B cell (primary cell): ENCODE results near the gene SMIM17. TPM values are rescaled to one million over a fixed set of nuclear protein-coding genes. Genes with fewer than 3 reads are reported as not detected.

Source experiments
- ATAC-seq: fragments of 200-7000 bp; cut with Tn5 transposase; one replicate; pipeline ENCODE4 v1.10.0; 2021; ENCODE audit warnings: low read depth, mild to moderate bottlenecking, moderate number of reproducible peaks, moderate library complexity
- CTCF ChIA-PET: fragments of 350-600 bp; sonication (Branson Sonifier 250); formaldehyde crosslinking; loops from one replicate; lab custom pipeline; 2021; ENCODE audit warnings: antibody characterized with exemption, inconsistent platforms; lab: Charles Lee
- POLR2A ChIA-PET: fragments of 350-600 bp; sonication (Branson Sonifier 250); formaldehyde crosslinking; loops from one replicate; lab custom pipeline; 2021; ENCODE audit warnings: antibody characterized with exemption; lab: Charles Lee
- DNase-seq: peaks from one replicate; pipeline ENCODE4 v3.0.0; 2013
- H2AFZ ChIP-seq: 2 replicates; pipeline ENCODE4 v1.6.1; 2012; ENCODE audit warnings: mild to moderate bottlenecking, low read depth, low read length; ENCODE audit not compliant: insufficient read depth, poor library complexity, severe bottlenecking
- H3K27ac ChIP-seq, 2 donors: 1 replicate in 1 of 2; 2 replicates in 1 of 2; pipeline ENCODE4 v1.5.1; 2012 to 2013; ENCODE audit warnings: low read length in 2 of 2, mild to moderate bottlenecking in 2 of 2, moderate library complexity in 1 of 2
- H3K27me3 ChIP-seq, 4 experiments: fragments of 200-600 bp in 1 of 4; sonication (generic) in 1 of 4; replicated peaks in 1 of 4; 1 replicate in 2 of 4; 2 replicates in 2 of 4; pipeline versions ENCODE4 v1.6.1 to v1.7.0; 2013 to 2016; ENCODE audit warnings: low read length in 3 of 4, mild to moderate bottlenecking in 2 of 4, mixed read lengths in 1 of 4, moderate library complexity in 1 of 4; ENCODE audit not compliant: insufficient read depth in 4 of 4, control insufficient read depth in 3 of 4; ENCODE audit errors: control extremely low read depth in 1 of 4
- H3K36me3 ChIP-seq, 2 experiments: replicated peaks in 1 of 2; 1 replicate in 1 of 2; 2 replicates in 1 of 2; pipeline versions ENCODE4 v1.6.1 to v1.7.1; 2013; ENCODE audit warnings: low read length in 1 of 2; ENCODE audit not compliant: insufficient read depth in 2 of 2, control insufficient read depth in 1 of 2; ENCODE audit errors: control extremely low read depth in 1 of 2, extremely low read depth in 1 of 2
- H3K4me1 ChIP-seq, 2 donors: fragments of 200-600 bp in 1 of 2; sonication (generic) in 1 of 2; 1 replicate in 1 of 2; 2 replicates in 1 of 2; pipeline versions ENCODE4 v1.5.1 to v1.6.1; 2013 to 2017; ENCODE audit warnings: low read length in 2 of 2; ENCODE audit not compliant: control insufficient read depth in 2 of 2, insufficient read depth in 2 of 2
- H3K4me2 ChIP-seq: replicated peaks from 2 replicates; pipeline ENCODE3; 2012; ENCODE audit warnings: mild to moderate bottlenecking, low read depth, low read length; ENCODE audit not compliant: poor library complexity, severe bottlenecking
- H3K4me3 ChIP-seq, 5 experiments: fragments of 200-600 bp in 1 of 5; sonication (generic) in 1 of 5; 1 replicate in 3 of 5; 2 replicates in 2 of 5; pipeline versions ENCODE4 v1.5.1 to v1.7.0; 2011 to 2016; ENCODE audit warnings: low read length in 4 of 5, mild to moderate bottlenecking in 4 of 5, low read depth in 2 of 5, control low read depth in 1 of 5, moderate library complexity in 1 of 5; ENCODE audit not compliant: insufficient read depth in 1 of 5; ENCODE audit errors: control extremely low read depth in 1 of 5, extremely low read depth in 1 of 5
- H3K79me2 ChIP-seq: fragments of 200-600 bp; sonication (generic); one replicate; pipeline ENCODE4 v1.6.0; 2016; ENCODE audit warnings: low read length; ENCODE audit not compliant: control insufficient read depth, insufficient read depth
- H3K9ac ChIP-seq: fragments of 200-600 bp; sonication (generic); 2 replicates; pipeline ENCODE4 v1.6.1; 2017; ENCODE audit warnings: mild to moderate bottlenecking, low read length, moderate library complexity
- H3K9me3 ChIP-seq, 3 donors: one replicate each; pipeline versions ENCODE4 v1.6.1 to v1.7.1; 2013; ENCODE audit warnings: low read length in 2 of 3; ENCODE audit not compliant: control insufficient read depth in 2 of 3, insufficient read depth in 1 of 3; ENCODE audit errors: control extremely low read depth in 1 of 3
- H4K20me1 ChIP-seq: 2 replicates; pipeline ENCODE4 v1.6.0; 2012; ENCODE audit warnings: mild to moderate bottlenecking, low read length; ENCODE audit not compliant: insufficient read depth, control insufficient read depth, poor library complexity, severe bottlenecking
- H3K27ac Mint-ChIP-seq: one replicate; pipeline ENCODE4 v1.8.0; 2021; ENCODE audit warnings: mixed read lengths
- H3K27me3 Mint-ChIP-seq: one replicate; pipeline ENCODE4 v1.8.0; 2021; ENCODE audit warnings: mixed read lengths
- H3K4me1 Mint-ChIP-seq: one replicate; pipeline ENCODE4 v1.8.0; 2021; ENCODE audit warnings: mixed read lengths
- H3K4me3 Mint-ChIP-seq: one replicate; pipeline ENCODE4 v1.8.0; 2021; ENCODE audit warnings: mixed read lengths
- H3K9me3 Mint-ChIP-seq: one replicate; pipeline ENCODE4 v1.8.0; 2022; ENCODE audit warnings: mixed read lengths; ENCODE audit not compliant: insufficient read depth
- EZH2 ChIP-seq: IDR thresholded peaks from 2 replicates; pipeline ENCODE4 v1.6.1; 2012; ENCODE audit warnings: borderline replicate concordance, low read depth, mild to moderate bottlenecking, moderate library complexity, low read length; ENCODE audit not compliant: insufficient read depth, poor library complexity, severe bottlenecking
- WGBS: methylation state at CpG from one replicate; pipeline ENCODE4 v1.1.5; 2013; ENCODE audit warnings: missing lambda C conversion rate; ENCODE audit not compliant: insufficient coverage; 5-methylcytosine and 5-hydroxymethylcytosine counted together
- intact Hi-C: fragments of 100-400 bp; cut with micrococcal nuclease; formaldehyde crosslinking; loops from one replicate; pipeline ENCODE4 v1.10.0; 2022
- polyA plus RNA-seq: library from polyadenylated mRNA; depleted of rRNA; stranded (reverse); fragments of >200 nt; gene quantifications from 2 replicates; pipeline ENCODE4 v1.2.3, GENCODE V29; 2012
- total RNA-seq, 2 donors: library from RNA; stranded (reverse); fragments of 120-200 nt in 1 of 2; gene quantifications; 1 replicate in 1 of 2; 2 replicates in 1 of 2; pipeline versions ENCODE4 v1.2.3 to v1.2.4, GENCODE V29; 2013 to 2022
- TF ChIP-seq, protein P1 (sequence below): fragments of 200-600 bp; IDR thresholded peaks from one replicate; pipeline ENCODE4 v1.8.0; 2022; ENCODE audit warnings: antibody characterized with exemption, mild to moderate bottlenecking

Gene SMIM17
- total and polyA plus RNA-seq, 2 donors (not counting 1 experiment from before 2014, with no cell fraction given): not detected

DNA sequence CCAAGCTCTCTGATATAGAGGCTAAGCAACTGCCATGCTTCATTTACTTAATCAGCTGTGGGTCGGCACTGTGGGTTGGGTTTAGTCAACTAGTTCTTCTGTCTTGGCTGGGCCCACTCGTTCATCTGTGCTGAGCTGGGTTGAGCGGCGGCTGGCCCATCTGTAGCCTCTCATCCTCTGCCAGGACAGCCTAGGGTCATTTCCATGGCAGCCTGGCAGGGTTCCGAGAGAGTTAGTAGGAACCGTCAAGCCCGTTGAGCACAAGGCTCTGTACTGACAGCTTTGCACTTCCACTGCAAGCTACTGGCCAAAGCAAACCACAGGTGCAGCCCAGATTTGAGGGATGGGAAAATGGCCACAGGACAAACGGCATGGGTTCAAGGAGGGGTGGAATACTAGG lies 35.2 kb downstream of the SMIM17 start:
- 92% methylated on average over 7 of the region's 8 CpGs for WGBS
- Mint-ChIP-seq H3K4me1 (no peaks in the 10 kb centered on the region), H3K27ac (no peak overlapping the region), H3K4me3 (no peak overlapping the region), H3K27me3 (no peaks in the 10 kb centered on the region), H3K9me3 (no peaks in the 10 kb centered on the region)
- Histone ChIP-seq H3K9me3 (peaks cover 0 to 21% (median 0%) of the 10 kb centered on the region in 3 donors), H3K4me3 (no peak overlapping the region), H4K20me1 (no peaks in the 10 kb centered on the region), H3K36me3 (no peaks in the 10 kb centered on the region), H3K27me3 (no peaks in the 10 kb centered on the region), H3K4me2 (no peak overlapping the region), H3K27ac (no peak overlapping the region), H3K79me2 (no peaks in the 10 kb centered on the region), H3K4me1 (no peaks in the 10 kb centered on the region), H3K9ac (no peak overlapping the region), H2AFZ (no peak overlapping the region)
- ChIA-PET CTCF (no interaction called here), POLR2A (no interaction called here)
- intact Hi-C loops: no loop called here
- no peak for ATAC-seq
- DNase-seq: no peak
- no peak for TF ChIP-seq EZH2
- TF ChIP-seq, protein P1, sequence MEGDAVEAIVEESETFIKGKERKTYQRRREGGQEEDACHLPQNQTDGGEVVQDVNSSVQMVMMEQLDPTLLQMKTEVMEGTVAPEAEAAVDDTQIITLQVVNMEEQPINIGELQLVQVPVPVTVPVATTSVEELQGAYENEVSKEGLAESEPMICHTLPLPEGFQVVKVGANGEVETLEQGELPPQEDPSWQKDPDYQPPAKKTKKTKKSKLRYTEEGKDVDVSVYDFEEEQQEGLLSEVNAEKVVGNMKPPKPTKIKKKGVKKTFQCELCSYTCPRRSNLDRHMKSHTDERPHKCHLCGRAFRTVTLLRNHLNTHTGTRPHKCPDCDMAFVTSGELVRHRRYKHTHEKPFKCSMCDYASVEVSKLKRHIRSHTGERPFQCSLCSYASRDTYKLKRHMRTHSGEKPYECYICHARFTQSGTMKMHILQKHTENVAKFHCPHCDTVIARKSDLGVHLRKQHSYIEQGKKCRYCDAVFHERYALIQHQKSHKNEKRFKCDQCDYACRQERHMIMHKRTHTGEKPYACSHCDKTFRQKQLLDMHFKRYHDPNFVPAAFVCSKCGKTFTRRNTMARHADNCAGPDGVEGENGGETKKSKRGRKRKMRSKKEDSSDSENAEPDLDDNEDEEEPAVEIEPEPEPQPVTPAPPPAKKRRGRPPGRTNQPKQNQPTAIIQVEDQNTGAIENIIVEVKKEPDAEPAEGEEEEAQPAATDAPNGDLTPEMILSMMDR: no peak

GRCh38 chr19:56681702-56682101 lies 38.7 kb downstream of the SMIM17 start:
- no peak for ATAC-seq
- H3K4me1 Mint-ChIP-seq: no peaks in the 10 kb centered on the region
- Histone ChIP-seq H4K20me1 (no peaks in the 10 kb centered on the region), H3K36me3 (no peaks in the 10 kb centered on the region), H3K4me3 (no peak overlapping the region), H3K9ac (no peak overlapping the region), H3K27me3 (no peaks in the 10 kb centered on the region), H2AFZ (no peak overlapping the region), H3K27ac (no peak overlapping the region), H3K4me1 (no peaks in the 10 kb centered on the region), H3K4me2 (no peak overlapping the region), H3K79me2 (no peaks in the 10 kb centered on the region), H3K9me3 (peaks cover 0 to 22% (median 0%) of the 10 kb centered on the region in 3 donors)
- intact Hi-C loops: no loop called here
- CTCF ChIA-PET: no interaction called here
- H3K27ac Mint-ChIP-seq: no peak overlapping the region
- POLR2A ChIA-PET: no interaction called here
- TF ChIP-seq, protein P1: no peak
- no peak for TF ChIP-seq EZH2
- H3K9me3 Mint-ChIP-seq: no peaks in the 10 kb centered on the region
- H3K27me3 Mint-ChIP-seq: no peaks in the 10 kb centered on the region
- WGBS: 91% methylated on average over 7 of the region's 8 CpGs
- no peak for DNase-seq
- H3K4me3 Mint-ChIP-seq: no peak overlapping the region
